Kidney (tissue), 14 donors: Measurements from ENCODE around the gene CEBPG. TPM values are rescaled to one million over a fixed set of nuclear protein-coding genes. Genes with fewer than 3 reads are reported as not detected.
A peak's percentile ranks its signal among the peaks of the same experiment; 100 is the strongest.

Source experiments
- DNase-seq, 5 donors: peaks; one replicate each; pipeline ENCODE4 v3.0.0-alpha.2; 2013 to 2020
- FAIRE-seq: peaks from 2 replicates; lab custom pipeline; 2012; peaks lifted over from hg19 to GRCh38; lab: Jason Lieb, UNC
- H3K27ac ChIP-seq, 2 donors: one replicate each; pipeline ENCODE4 v1.7.0; 2013; ENCODE audit warnings: low read depth in 2 of 2, low read length in 2 of 2, inconsistent platforms in 1 of 2
- H3K27me3 ChIP-seq: one replicate; pipeline ENCODE4 v1.7.1; 2013; ENCODE audit warnings: low read length, inconsistent platforms; ENCODE audit not compliant: control insufficient read depth, insufficient read depth
- H3K36me3 ChIP-seq, 3 donors: one replicate each; pipeline versions ENCODE4 v1.7.0 to v1.7.1; 2013; ENCODE audit warnings: low read length in 3 of 3, control low read depth in 1 of 3, inconsistent platforms in 1 of 3; ENCODE audit not compliant: insufficient read depth in 3 of 3, control insufficient read depth in 2 of 3
- H3K4me1 ChIP-seq, 3 donors: one replicate each; pipeline versions ENCODE4 v1.7.0 to v1.7.1; 2013; ENCODE audit warnings: low read length in 3 of 3, inconsistent platforms in 1 of 3, low read depth in 1 of 3; ENCODE audit not compliant: control insufficient read depth in 2 of 3, insufficient read depth in 2 of 3
- H3K4me3 ChIP-seq, 3 donors: one replicate each; pipeline versions ENCODE4 v1.7.0 to v1.8.1; 2013; ENCODE audit warnings: low read length in 3 of 3, control low read depth in 1 of 3, inconsistent platforms in 1 of 3
- H3K9ac ChIP-seq, 3 donors: one replicate each; pipeline versions ENCODE4 v1.7.0 to v1.7.1; 2013; ENCODE audit warnings: low read length in 3 of 3, control low read depth in 1 of 3, inconsistent platforms in 1 of 3
- H3K9me3 ChIP-seq, 3 donors: one replicate each; pipeline versions ENCODE4 v1.7.0 to v1.7.1; 2013; ENCODE audit warnings: low read length in 3 of 3, control low read depth in 1 of 3, inconsistent platforms in 1 of 3; ENCODE audit not compliant: control insufficient read depth in 2 of 3, insufficient read depth in 1 of 3
- CTCF ChIP-seq: IDR thresholded peaks from 3 replicates; pipeline ENCODE4 v1.5.1; 2012; ENCODE audit warnings: mild to moderate bottlenecking, moderate library complexity, borderline replicate concordance; ENCODE audit not compliant: insufficient read depth; ENCODE audit errors: extremely low read depth
- intact Hi-C: fragments of 100-400 bp; cut with DNase I; formaldehyde crosslinking; loops from one replicate; pipeline ENCODE4 v1.11.1; 2022
- polyA plus RNA-seq: library from polyadenylated mRNA; stranded (reverse); fragments of 350-450 nt; fragmentation: Illumina TruSeq; extraction: RNeasy Lipid Tissue Mini Kit (QIAGEN cat#74804); gene quantifications from one replicate; pipeline ENCODE4 v1.2.3, GENCODE V29; 2014; ENCODE audit warnings: low read depth, low replicate concordance; ENCODE audit not compliant: insufficient read depth
- total RNA-seq: library from RNA; stranded (reverse); fragmentation: NEBNext Ultra II Directional; extraction: Animal tissue kit (Norgen Biotek cat#: 25700); gene quantifications from one replicate; pipeline ENCODE4 v1.2.1, GENCODE V29; 2021
- donor health status: control.
- donor health status: control.
- donor health status: control.
- donor health status: control.
- donor health status: control.
- donor health status: DM: yes; HTN: yes; CAD: no.
- donor health status: Normal renal cell carcinoma (clear cell type).

Gene CEBPG
- total and polyA plus RNA-seq, 2 donors from 2014 or later, result 13.0 to 22.4 TPM

GRCh38 chr19:33407716-33408115 is 34.2 kb downstream of the CEBPG start:
- TF ChIP-seq CTCF, result no peak
- intact Hi-C loops, result loop anchor here (5.0 kb wide), 1 partner anchor 170 kb away; no protein-coding TSS in a partner anchor

DNA sequence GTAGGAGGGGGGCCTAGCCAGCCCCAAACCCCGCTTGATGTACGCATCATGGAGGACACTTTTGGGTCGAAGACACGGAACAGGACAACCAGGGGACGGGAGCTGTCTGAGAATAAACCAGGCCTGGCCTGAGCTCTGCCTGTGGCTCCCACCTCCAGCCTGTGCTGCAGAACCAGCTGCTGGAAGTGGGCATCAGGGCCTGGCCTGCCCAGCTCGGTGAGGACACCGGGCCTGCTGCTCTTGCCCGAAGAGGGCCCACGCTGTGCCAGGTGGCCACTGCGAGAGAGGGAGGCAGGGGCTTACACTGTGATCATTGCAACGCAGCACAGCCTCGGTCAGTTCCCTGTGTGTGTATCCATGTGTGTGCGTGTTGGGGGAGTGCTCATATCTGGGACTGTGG is 34.6 kb downstream of the CEBPG start:
- intact Hi-C loops, result loop anchor here (5.0 kb wide), 1 partner anchor 171 kb away; no protein-coding TSS in a partner anchor
- no peaks in the 10 kb centered on the region for H3K27me3 ChIP-seq

More at GRCh38 chr19:33407716-33408115, 34.2 kb downstream of the CEBPG start:
- Histone ChIP-seq H3K9me3 (no peaks in the 10 kb centered on the region), H3K4me1 (peaks cover 0 to 3% (median 2%) of the 10 kb centered on the region in 3 donors), H3K4me3 (no peak overlapping the region), H3K27me3 (no peaks in the 10 kb centered on the region), H3K36me3 (peaks cover 0 to 15% (median 2%) of the 10 kb centered on the region in 3 donors), H3K27ac (no peak overlapping the region), H3K9ac (no peak overlapping the region)
- DNase-seq (peak in 1 of 5 donors; percentile 67), FAIRE-seq (no peak)

DNA sequence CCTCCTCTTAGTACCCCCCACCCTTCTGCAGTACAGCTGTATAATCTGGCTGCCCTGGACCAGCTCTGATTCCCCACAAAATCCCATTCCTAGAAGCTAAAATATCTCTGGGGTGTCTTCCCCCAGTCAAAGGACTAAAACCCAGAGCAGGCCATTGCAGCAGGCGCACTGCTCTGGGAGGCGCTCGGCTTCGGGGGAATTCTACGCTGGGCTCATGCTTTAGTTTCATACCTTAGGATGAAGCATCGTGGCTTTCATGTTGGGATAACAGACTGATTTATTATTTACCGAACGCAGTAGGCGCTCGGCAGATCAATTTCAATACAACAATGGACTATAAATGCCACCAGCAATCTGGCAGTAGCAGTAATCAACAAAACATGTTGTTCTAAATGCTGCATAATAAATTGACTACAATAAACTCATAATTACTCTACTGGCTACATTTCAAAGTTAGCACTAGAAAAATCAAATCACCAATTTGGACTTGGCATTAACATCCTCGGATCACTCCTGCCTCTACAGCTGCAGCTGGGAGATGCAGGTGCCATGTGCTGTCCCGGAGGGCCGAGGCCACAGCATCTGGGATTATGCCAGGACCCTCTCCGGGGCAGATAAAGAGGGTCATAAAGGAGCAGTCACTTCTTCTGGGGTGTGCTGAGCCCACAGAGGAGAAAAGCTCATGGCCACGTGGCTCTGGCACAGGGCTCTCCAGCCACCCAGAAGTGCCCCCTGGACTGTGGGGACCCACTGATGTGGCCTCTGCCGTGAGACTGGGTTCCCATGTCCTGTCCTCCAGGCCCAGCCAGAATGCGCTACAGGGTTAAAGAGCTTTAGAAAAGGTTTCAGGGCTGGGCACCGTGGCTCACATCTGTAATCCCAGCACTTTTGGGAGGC is 35.3 kb downstream of the CEBPG start:
- FAIRE-seq, result no peak

More for the DNA sequence above, 34.6 kb downstream of the CEBPG start:
- Histone ChIP-seq H3K4me1 (peaks cover 0 to 3% (median 2%) of the 10 kb centered on the region in 3 donors), H3K9ac (no peak overlapping the region), H3K9me3 (no peaks in the 10 kb centered on the region), H3K4me3 (no peak overlapping the region), H3K36me3 (peaks cover 0 to 18% (median 2%) of the 10 kb centered on the region in 3 donors), H3K27ac (no peak overlapping the region)
- no peak for TF ChIP-seq CTCF
- FAIRE-seq (no peak), DNase-seq (peak in 1 of 5 donors; percentile 48)

More for the DNA sequence above, 35.3 kb downstream of the CEBPG start:
- H3K9me3 ChIP-seq, result no peaks in the 10 kb centered on the region
- intact Hi-C loops, result loop anchor here (5.0 kb wide), 1 partner anchor 171 kb away; no protein-coding TSS in a partner anchor
- peaks cover 0 to 18% (median 2%) of the 10 kb centered on the region in 3 donors for H3K36me3 ChIP-seq
- peak in 1 of 5 donors; percentile 39 for DNase-seq
- no peak overlapping the region for H3K4me3 ChIP-seq
- no peak for TF ChIP-seq CTCF
- H3K4me1 ChIP-seq, result peaks cover 0 to 3% (median 2%) of the 10 kb centered on the region in 3 donors
- no peaks in the 10 kb centered on the region for H3K27me3 ChIP-seq
- no peak overlapping the region for H3K9ac ChIP-seq
- no peak overlapping the region for H3K27ac ChIP-seq
